WTC11 (cell line): ENCODE results near the gene ATG5. TPM values are rescaled to one million over a fixed set of nuclear protein-coding genes. Genes with fewer than 3 reads are reported as not detected.

Experiments
- ATAC-seq: fragments of 200-7000 bp; cut with Tn5 transposase; 2 replicates; pipeline ENCODE4 v1.10.0; 2021; ENCODE audit warnings: mild to moderate bottlenecking, moderate library complexity
- CTCF ChIA-PET: fragments of 300-600 bp; sonication (Branson Sonifier 250); formaldehyde crosslinking; loops from one replicate; lab custom pipeline; 2021; ENCODE audit warnings: antibody characterized with exemption; lab: Charles Lee
- POLR2A ChIA-PET: fragments of 350-600 bp; sonication (Branson Sonifier 250); formaldehyde crosslinking; loops from one replicate; lab custom pipeline; 2021; ENCODE audit warnings: antibody characterized with exemption; lab: Charles Lee
- DNase-seq: peaks from one replicate; pipeline ENCODE4 v3.0.0; 2021; ENCODE audit warnings: low spot score
- H3K27ac Mint-ChIP-seq: 2 replicates; pipeline ENCODE4 v1.8.0; 2021; ENCODE audit warnings: mixed read lengths
- H3K27me3 Mint-ChIP-seq: 2 replicates; pipeline ENCODE4 v1.8.0; 2021; ENCODE audit warnings: low read depth, mild to moderate bottlenecking, moderate library complexity, mixed read lengths
- H3K36me3 Mint-ChIP-seq: 2 replicates; pipeline ENCODE4 v1.8.0; 2021; ENCODE audit warnings: mixed read lengths
- H3K4me1 Mint-ChIP-seq: 2 replicates; pipeline ENCODE4 v1.8.0; 2022; ENCODE audit warnings: mixed read lengths
- H3K4me3 Mint-ChIP-seq: 2 replicates; pipeline ENCODE4 v1.8.0; 2021; ENCODE audit warnings: mild to moderate bottlenecking, moderate library complexity, mixed read lengths
- H3K9me3 Mint-ChIP-seq: 2 replicates; pipeline ENCODE4 v1.8.0; 2021; ENCODE audit warnings: mixed read lengths
- ARID4B ChIP-seq: sonication (generic); formaldehyde crosslinking; IDR thresholded peaks from 2 replicates; pipeline ENCODE4 v1.8.0; 2023; ENCODE audit warnings: missing genetic modification reagents, mild to moderate bottlenecking, borderline replicate concordance
- CDX4 ChIP-seq: fragments of 250-450 bp; sonication (Bioruptor Pico); IDR thresholded peaks from 2 replicates; pipeline ENCODE4 v1.9.0; 2021; ENCODE audit warnings: moderate library complexity, mild to moderate bottlenecking, inconsistent platforms, borderline replicate concordance
- ERG ChIP-seq: fragments of 250-450 bp; sonication (Bioruptor Pico); IDR thresholded peaks from 2 replicates; pipeline ENCODE4 v1.8.0; 2021; ENCODE audit warnings: mild to moderate bottlenecking
- ETV6 ChIP-seq: sonication (generic); formaldehyde crosslinking; IDR thresholded peaks from 2 replicates; pipeline ENCODE4 v1.8.1; 2022; ENCODE audit warnings: mild to moderate bottlenecking, missing genetic modification reagents
- FOXP4 ChIP-seq: sonication (generic); formaldehyde crosslinking; IDR thresholded peaks from 2 replicates; pipeline ENCODE4 v1.8.0; 2022; ENCODE audit warnings: mild to moderate bottlenecking, missing genetic modification reagents
- GTF2I ChIP-seq: fragments of 250-450 bp; sonication (Bioruptor Pico); conservative IDR thresholded peaks from 2 replicates; pipeline ENCODE4 v1.4.0; 2021; ENCODE audit warnings: mild to moderate bottlenecking
- HMGA2 ChIP-seq: fragments of 250-450 bp; sonication (Bioruptor Pico); IDR thresholded peaks from 2 replicates; pipeline ENCODE4 v1.4.0; 2021; ENCODE audit warnings: mild to moderate bottlenecking, moderate library complexity
- JAZF1 ChIP-seq: fragments of 250-450 bp; sonication (Bioruptor Pico); IDR thresholded peaks from 2 replicates; pipeline ENCODE4 v1.9.0; 2021; ENCODE audit warnings: moderate library complexity, mild to moderate bottlenecking, inconsistent platforms
- MLX ChIP-seq: sonication (generic); formaldehyde crosslinking; IDR thresholded peaks from 2 replicates; pipeline ENCODE4 v1.8.1; 2023; ENCODE audit warnings: mild to moderate bottlenecking, missing genetic modification reagents, moderate library complexity
- MXD4 ChIP-seq: fragments of 250-450 bp; sonication (Bioruptor Pico); IDR thresholded peaks from 2 replicates; pipeline ENCODE4 v1.8.0; 2021; ENCODE audit warnings: mild to moderate bottlenecking, moderate library complexity, borderline replicate concordance
- NFATC4 ChIP-seq: fragments of 250-450 bp; sonication (Bioruptor Pico); IDR thresholded peaks from 2 replicates; pipeline ENCODE4 v1.9.0; 2021; ENCODE audit warnings: mild to moderate bottlenecking
- NFYB ChIP-seq: sonication (generic); formaldehyde crosslinking; conservative IDR thresholded peaks from 2 replicates; pipeline ENCODE4 v1.8.0; 2022; ENCODE audit warnings: low read depth, missing genetic modification reagents
- OVOL2 ChIP-seq: fragments of 250-450 bp; sonication (Bioruptor Pico); IDR thresholded peaks from 2 replicates; pipeline ENCODE4 v1.9.0; 2021; ENCODE audit warnings: mild to moderate bottlenecking, borderline replicate concordance
- SMAD3 ChIP-seq: sonication (generic); formaldehyde crosslinking; IDR thresholded peaks from 2 replicates; pipeline ENCODE4 v1.8.0; 2022; ENCODE audit warnings: missing genetic modification reagents, mild to moderate bottlenecking, borderline replicate concordance
- SP1 ChIP-seq: sonication (generic); formaldehyde crosslinking; conservative IDR thresholded peaks from 2 replicates; pipeline ENCODE4 v1.8.1; 2022; ENCODE audit warnings: missing genetic modification reagents
- TCF7 ChIP-seq: sonication (generic); formaldehyde crosslinking; IDR thresholded peaks from 2 replicates; pipeline ENCODE4 v1.8.0; 2022; ENCODE audit warnings: mild to moderate bottlenecking, low read depth, missing genetic modification reagents, moderate library complexity
- USF1 ChIP-seq: sonication (generic); formaldehyde crosslinking; IDR thresholded peaks from 2 replicates; pipeline ENCODE4 v1.8.0; 2022; ENCODE audit warnings: mild to moderate bottlenecking, missing genetic modification reagents
- ZBTB43 ChIP-seq: sonication (generic); formaldehyde crosslinking; IDR thresholded peaks from 2 replicates; pipeline ENCODE4 v1.8.1; 2023; ENCODE audit warnings: mild to moderate bottlenecking, missing genetic modification reagents
- ZNF263 ChIP-seq: sonication (generic); formaldehyde crosslinking; IDR thresholded peaks from 2 replicates; pipeline ENCODE4 v1.8.1; 2022; ENCODE audit warnings: low read depth, mild to moderate bottlenecking, moderate library complexity, missing genetic modification reagents
- ZSCAN18 ChIP-seq: fragments of 250-450 bp; sonication (Bioruptor Pico); IDR thresholded peaks from 2 replicates; pipeline ENCODE4 v2.1.2; 2022; ENCODE audit warnings: mild to moderate bottlenecking, moderate library complexity
- total RNA-seq: library from RNA; stranded (reverse); gene quantifications from 3 replicates; pipeline ENCODE4 v1.2.3, GENCODE V29; 2021

Gene ATG5
- total RNA-seq, 1 experiment from 2014 or later = 32.6 TPM

- no peak overlapping the region for H3K27ac Mint-ChIP-seq
- 0 out of 2 replicates have a peak, but pooled peaks cover 4% of the 10 kb centered on the region for H3K36me3 Mint-ChIP-seq
- H3K9me3 Mint-ChIP-seq = no peaks in the 10 kb centered on the region
- peaks cover 11% of the 10 kb centered on the region for H3K4me1 Mint-ChIP-seq
- H3K4me3 Mint-ChIP-seq = no peak overlapping the region
- no peak for DNase-seq
- no peaks in the 10 kb centered on the region for H3K27me3 Mint-ChIP-seq
- ATAC-seq = no peak
- POLR2A ChIA-PET = no interaction called here
- CTCF ChIA-PET = no interaction called here
- TF ChIP-seq ZNF263 = no peak
- no peak for TF ChIP-seq CDX4 (CRISPR knock-in tag)
- no peak for TF ChIP-seq USF1 (CRISPR knock-in tag)
- TF ChIP-seq ARID4B = no peak
- TF ChIP-seq NFYB (CRISPR knock-in tag) = no peak
- TF ChIP-seq OVOL2 = no peak
- no peak for TF ChIP-seq MXD4
- TF ChIP-seq HMGA2 (CRISPR knock-in tag) = no peak
Observed at GRCh38 chr6:106256201-106256968, 69.2 kb downstream of the ATG5 start.

- no peak overlapping the region for H3K27ac Mint-ChIP-seq
- no peak for TF ChIP-seq SP1 (CRISPR knock-in tag)
- TF ChIP-seq JAZF1 (CRISPR knock-in tag) = no peak
- no peak for TF ChIP-seq NFATC4 (CRISPR knock-in tag)
- TF ChIP-seq SMAD3 (CRISPR knock-in tag) = no peak
- TF ChIP-seq TCF7 (CRISPR knock-in tag) = no peak
- TF ChIP-seq ETV6 (CRISPR knock-in tag) = no peak
- H3K4me1 Mint-ChIP-seq = peaks cover 11% of the 10 kb centered on the region
- ChIA-PET POLR2A (no interaction called here), CTCF (no interaction called here)
- no peak for DNase-seq
- no peaks in the 10 kb centered on the region for H3K9me3 Mint-ChIP-seq
- H3K36me3 Mint-ChIP-seq = 0 out of 2 replicates have a peak, but pooled peaks cover 4% of the 10 kb centered on the region
- no peak overlapping the region for H3K4me3 Mint-ChIP-seq
- H3K27me3 Mint-ChIP-seq = no peaks in the 10 kb centered on the region
- no peak for ATAC-seq
Observed at GRCh38 chr6:106255306-106255705, 70.3 kb downstream of the ATG5 start.

GRCh38 chr6:106254636-106255035, 70.9 kb downstream of the ATG5 start:
- H3K4me3 Mint-ChIP-seq = no peak overlapping the region
- peaks cover 13% of the 10 kb centered on the region for H3K4me1 Mint-ChIP-seq
- ATAC-seq (no peak), DNase-seq (no peak)
- H3K9me3 Mint-ChIP-seq = no peaks in the 10 kb centered on the region
- ChIA-PET POLR2A (no interaction called here), CTCF (no interaction called here)
- no peaks in the 10 kb centered on the region for H3K27me3 Mint-ChIP-seq
- H3K36me3 Mint-ChIP-seq = 0 out of 2 replicates have a peak, but pooled peaks cover 4% of the 10 kb centered on the region
- H3K27ac Mint-ChIP-seq = no peak overlapping the region
- TF ChIP-seq GTF2I (CRISPR knock-in tag) (no peak), MLX (CRISPR knock-in tag) (no peak), ERG (CRISPR knock-in tag) (no peak), FOXP4 (CRISPR knock-in tag) (no peak), ZBTB43 (CRISPR knock-in tag) (no peak), ZSCAN18 (CRISPR knock-in tag) (no peak)
